Measurements from ENCODE around the gene ZBTB7C. TPM values are rescaled to one million over a fixed set of nuclear protein-coding genes. Genes with fewer than 3 reads are reported as not detected.
"Not testable (repeated sequence)": the region's sequence is repeated elsewhere in the genome, so short reads cannot be mapped to it uniquely, and the experiment has no call there.

The ZBTB7C gene
- total and polyA plus RNA-seq, 2 donors (not counting 1 experiment from before 2014, with no cell fraction given) = not detected

DNA sequence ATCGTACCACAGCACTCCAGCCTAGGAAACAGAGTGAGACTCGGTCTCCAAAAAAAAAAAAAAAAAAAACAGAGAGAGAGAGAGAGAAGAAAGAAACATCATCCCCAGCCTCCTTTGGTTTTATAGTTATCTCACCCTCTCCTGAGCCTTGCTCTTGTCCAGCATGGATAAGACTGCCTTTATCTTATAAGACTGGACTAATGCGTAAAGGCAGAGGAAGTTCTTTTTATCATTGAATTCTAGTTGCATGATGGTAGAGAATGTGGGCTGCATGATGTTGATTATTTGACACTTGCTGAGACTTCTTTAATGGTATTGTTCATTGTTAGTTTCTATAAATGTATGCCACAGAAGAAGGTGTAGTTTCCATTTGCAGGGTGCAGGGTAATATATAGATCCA lies 124.4 kb downstream of the ZBTB7C start:
- Histone ChIP-seq H3K4me1 (ENCODE audit: control insufficient read depth in 2 of 2, insufficient read depth in 2 of 2, low read length in 2 of 2) (no peaks in the 10 kb centered on the region), H3K27ac (ENCODE audit: low read length in 2 of 2) (no peak overlapping the region), H3K36me3 (replicated peaks in 1 of 2; ENCODE audit: control extremely low read depth in 1 of 2, control insufficient read depth in 1 of 2, extremely low read depth in 1 of 2, insufficient read depth in 2 of 2, low read length in 1 of 2) (no peaks in the 10 kb centered on the region), H3K79me2 (ENCODE audit: control insufficient read depth, insufficient read depth, low read length) (no peaks in the 10 kb centered on the region), H3K4me2 (replicated peaks; ENCODE audit: low read depth, low read length, poor library complexity, severe bottlenecking) (no peak overlapping the region), H3K9ac (ENCODE audit: low read length) (no peak overlapping the region), H3K27me3 (replicated peaks in 1 of 4; ENCODE audit: control extremely low read depth in 1 of 4, control insufficient read depth in 3 of 4, insufficient read depth in 4 of 4, low read length in 3 of 4) (no peaks in the 10 kb centered on the region), H4K20me1 (ENCODE audit: control insufficient read depth, insufficient read depth, low read length, poor library complexity, severe bottlenecking) (no peaks in the 10 kb centered on the region), H3K4me3 (ENCODE audit: control extremely low read depth in 1 of 5, extremely low read depth in 1 of 5, insufficient read depth in 1 of 5, low read depth in 2 of 5, low read length in 4 of 5) (no peak overlapping the region), H3K9me3 (ENCODE audit: control extremely low read depth in 1 of 3, control insufficient read depth in 2 of 3, insufficient read depth in 1 of 3, low read length in 2 of 3) (no peaks in the 10 kb centered on the region), H2AFZ (ENCODE audit: insufficient read depth, low read depth, low read length, poor library complexity, severe bottlenecking) (no peak overlapping the region)
- Mint-ChIP-seq H3K9me3 (ENCODE audit: insufficient read depth) (peaks cover 5% of the 10 kb centered on the region), H3K4me1 (no peaks in the 10 kb centered on the region), H3K27ac (no peak overlapping the region), H3K4me3 (no peak overlapping the region), H3K27me3 (no peaks in the 10 kb centered on the region)
- POLR2A ChIA-PET = no interaction called here
- TF ChIP-seq, protein P1, sequence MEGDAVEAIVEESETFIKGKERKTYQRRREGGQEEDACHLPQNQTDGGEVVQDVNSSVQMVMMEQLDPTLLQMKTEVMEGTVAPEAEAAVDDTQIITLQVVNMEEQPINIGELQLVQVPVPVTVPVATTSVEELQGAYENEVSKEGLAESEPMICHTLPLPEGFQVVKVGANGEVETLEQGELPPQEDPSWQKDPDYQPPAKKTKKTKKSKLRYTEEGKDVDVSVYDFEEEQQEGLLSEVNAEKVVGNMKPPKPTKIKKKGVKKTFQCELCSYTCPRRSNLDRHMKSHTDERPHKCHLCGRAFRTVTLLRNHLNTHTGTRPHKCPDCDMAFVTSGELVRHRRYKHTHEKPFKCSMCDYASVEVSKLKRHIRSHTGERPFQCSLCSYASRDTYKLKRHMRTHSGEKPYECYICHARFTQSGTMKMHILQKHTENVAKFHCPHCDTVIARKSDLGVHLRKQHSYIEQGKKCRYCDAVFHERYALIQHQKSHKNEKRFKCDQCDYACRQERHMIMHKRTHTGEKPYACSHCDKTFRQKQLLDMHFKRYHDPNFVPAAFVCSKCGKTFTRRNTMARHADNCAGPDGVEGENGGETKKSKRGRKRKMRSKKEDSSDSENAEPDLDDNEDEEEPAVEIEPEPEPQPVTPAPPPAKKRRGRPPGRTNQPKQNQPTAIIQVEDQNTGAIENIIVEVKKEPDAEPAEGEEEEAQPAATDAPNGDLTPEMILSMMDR (IDR thresholded peaks at IDR 0.05) = no peak
- TF ChIP-seq EZH2 (IDR thresholded peaks at IDR 0.05; ENCODE audit: borderline replicate concordance, insufficient read depth, low read depth, low read length, poor library complexity, severe bottlenecking) = no peak
- CTCF ChIA-PET = no interaction called here
- 100% methylated on average over 1 of the region's 3 CpGs for WGBS (ENCODE audit: insufficient coverage)
- ATAC-seq (ENCODE audit: low read depth) (no peak), DNase-seq (no peak)
- intact Hi-C loops (cut with micrococcal nuclease) = no loop called here

DNA sequence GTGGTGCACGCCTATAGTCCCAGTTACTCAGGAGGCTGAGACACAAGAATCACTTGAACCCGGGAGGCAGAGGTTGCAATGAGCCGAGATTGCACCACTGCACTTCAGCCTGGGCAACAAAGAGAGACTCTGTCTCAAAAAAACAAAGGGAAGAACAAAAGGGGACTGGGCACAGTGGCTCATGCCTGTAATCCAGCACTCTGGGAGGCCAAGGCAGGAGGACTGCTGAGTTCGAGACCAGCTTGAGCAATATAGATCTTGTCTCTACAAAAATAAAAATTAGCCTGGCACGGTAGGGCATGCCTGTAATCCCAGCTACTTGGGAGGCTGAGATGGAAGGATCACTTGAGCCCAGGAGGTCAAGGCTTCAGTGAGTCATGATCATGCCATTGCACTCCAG lies 125.2 kb downstream of the ZBTB7C start:
- POLR2A ChIA-PET; H3K9me3 ChIP-seq (ENCODE audit: control extremely low read depth in 1 of 3, control insufficient read depth in 2 of 3, insufficient read depth in 1 of 3, low read length in 2 of 3); ATAC-seq (ENCODE audit: low read depth); H3K4me1 ChIP-seq (ENCODE audit: control insufficient read depth in 2 of 2, insufficient read depth in 2 of 2, low read length in 2 of 2); H3K27ac Mint-ChIP-seq; H3K36me3 ChIP-seq (replicated peaks in 1 of 2; ENCODE audit: control extremely low read depth in 1 of 2, control insufficient read depth in 1 of 2, extremely low read depth in 1 of 2, insufficient read depth in 2 of 2, low read length in 1 of 2); CTCF ChIA-PET; H2AFZ ChIP-seq (ENCODE audit: insufficient read depth, low read depth, low read length, poor library complexity, severe bottlenecking); H3K9ac ChIP-seq (ENCODE audit: low read length); H3K9me3 Mint-ChIP-seq (ENCODE audit: insufficient read depth); H3K27ac ChIP-seq (ENCODE audit: low read length in 2 of 2); H4K20me1 ChIP-seq (ENCODE audit: control insufficient read depth, insufficient read depth, low read length, poor library complexity, severe bottlenecking); intact Hi-C loops (cut with micrococcal nuclease); H3K4me3 Mint-ChIP-seq; H3K27me3 Mint-ChIP-seq; H3K79me2 ChIP-seq (ENCODE audit: control insufficient read depth, insufficient read depth, low read length); H3K4me2 ChIP-seq (replicated peaks; ENCODE audit: low read depth, low read length, poor library complexity, severe bottlenecking); DNase-seq; H3K27me3 ChIP-seq (replicated peaks in 1 of 4; ENCODE audit: control extremely low read depth in 1 of 4, control insufficient read depth in 3 of 4, insufficient read depth in 4 of 4, low read length in 3 of 4); H3K4me1 Mint-ChIP-seq; H3K4me3 ChIP-seq (ENCODE audit: control extremely low read depth in 1 of 5, extremely low read depth in 1 of 5, insufficient read depth in 1 of 5, low read depth in 2 of 5, low read length in 4 of 5): not testable (repeated sequence)
- 90% methylated on average over 5 of the region's 5 CpGs for WGBS (ENCODE audit: insufficient coverage)

DNA sequence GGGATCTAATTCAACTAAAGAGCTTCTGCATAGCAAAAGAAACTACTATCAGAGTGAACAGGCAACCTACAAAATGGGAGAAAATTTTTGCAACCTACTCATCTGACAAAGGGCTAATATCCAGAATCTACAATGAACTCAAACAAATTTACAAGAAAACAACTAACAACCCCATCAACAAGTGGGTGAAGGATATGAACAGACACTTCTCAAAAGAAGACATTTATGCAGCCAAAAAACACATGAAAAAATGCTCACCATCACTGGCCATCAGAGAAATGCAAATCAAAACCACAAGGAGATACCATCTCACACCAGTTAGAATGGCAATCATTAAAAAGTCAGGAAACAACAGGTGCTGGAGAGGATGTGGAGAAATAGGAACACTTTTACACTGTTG lies 127.7 kb downstream of the ZBTB7C start:
- H3K27ac ChIP-seq (ENCODE audit: low read length in 2 of 2); H3K4me1 ChIP-seq (ENCODE audit: control insufficient read depth in 2 of 2, insufficient read depth in 2 of 2, low read length in 2 of 2); H3K79me2 ChIP-seq (ENCODE audit: control insufficient read depth, insufficient read depth, low read length); H3K4me3 Mint-ChIP-seq; H2AFZ ChIP-seq (ENCODE audit: insufficient read depth, low read depth, low read length, poor library complexity, severe bottlenecking); H3K4me1 Mint-ChIP-seq; DNase-seq; ATAC-seq (ENCODE audit: low read depth); H3K4me3 ChIP-seq (ENCODE audit: control extremely low read depth in 1 of 5, extremely low read depth in 1 of 5, insufficient read depth in 1 of 5, low read depth in 2 of 5, low read length in 4 of 5); H3K36me3 ChIP-seq (replicated peaks in 1 of 2; ENCODE audit: control extremely low read depth in 1 of 2, control insufficient read depth in 1 of 2, extremely low read depth in 1 of 2, insufficient read depth in 2 of 2, low read length in 1 of 2); intact Hi-C loops (cut with micrococcal nuclease); H3K9me3 ChIP-seq (ENCODE audit: control extremely low read depth in 1 of 3, control insufficient read depth in 2 of 3, insufficient read depth in 1 of 3, low read length in 2 of 3); H3K27me3 Mint-ChIP-seq; H3K9me3 Mint-ChIP-seq (ENCODE audit: insufficient read depth); CTCF ChIA-PET; H3K4me2 ChIP-seq (replicated peaks; ENCODE audit: low read depth, low read length, poor library complexity, severe bottlenecking); H3K27ac Mint-ChIP-seq; H3K27me3 ChIP-seq (replicated peaks in 1 of 4; ENCODE audit: control extremely low read depth in 1 of 4, control insufficient read depth in 3 of 4, insufficient read depth in 4 of 4, low read length in 3 of 4); H3K9ac ChIP-seq (ENCODE audit: low read length); POLR2A ChIA-PET; H4K20me1 ChIP-seq (ENCODE audit: control insufficient read depth, insufficient read depth, low read length, poor library complexity, severe bottlenecking): not testable (repeated sequence)

All from B cell (primary cell).